H7 (cell line): ENCODE measurements around the gene CDT1. TPM values are rescaled to one million over a fixed set of nuclear protein-coding genes. Genes with fewer than 3 reads are reported as not detected.
A peak's percentile ranks its signal among the peaks of the same experiment; 100 is the strongest.

Source experiments
- DNase-seq: peaks from one replicate; pipeline ENCODE4 v3.0.0; 2012
- H3K27me3 ChIP-seq: 2 replicates; pipeline ENCODE4 v1.6.0; 2011; ENCODE audit warnings: mild to moderate bottlenecking, low read length; ENCODE audit not compliant: control insufficient read depth, insufficient read depth
- H3K36me3 ChIP-seq: replicated peaks from 2 replicates; pipeline ENCODE4 v1.5.1; 2011; ENCODE audit warnings: low read length; ENCODE audit not compliant: control insufficient read depth, insufficient read depth
- H3K4me3 ChIP-seq: 2 replicates; pipeline ENCODE4 v1.5.1; 2011; ENCODE audit warnings: low read depth, mild to moderate bottlenecking, control low read depth, low read length, moderate library complexity; ENCODE audit not compliant: insufficient read depth
- total RNA-seq: library from RNA; depleted of rRNA; stranded (reverse); fragments of >200 nt; shearing (Covaris generic); gene quantifications from 2 replicates; pipeline ENCODE4 v1.2.3, GENCODE V29; 2014; rRNA removed

CDT1 gene
- total RNA-seq, 1 experiment from 2014 or later, result 120 TPM

DNA sequence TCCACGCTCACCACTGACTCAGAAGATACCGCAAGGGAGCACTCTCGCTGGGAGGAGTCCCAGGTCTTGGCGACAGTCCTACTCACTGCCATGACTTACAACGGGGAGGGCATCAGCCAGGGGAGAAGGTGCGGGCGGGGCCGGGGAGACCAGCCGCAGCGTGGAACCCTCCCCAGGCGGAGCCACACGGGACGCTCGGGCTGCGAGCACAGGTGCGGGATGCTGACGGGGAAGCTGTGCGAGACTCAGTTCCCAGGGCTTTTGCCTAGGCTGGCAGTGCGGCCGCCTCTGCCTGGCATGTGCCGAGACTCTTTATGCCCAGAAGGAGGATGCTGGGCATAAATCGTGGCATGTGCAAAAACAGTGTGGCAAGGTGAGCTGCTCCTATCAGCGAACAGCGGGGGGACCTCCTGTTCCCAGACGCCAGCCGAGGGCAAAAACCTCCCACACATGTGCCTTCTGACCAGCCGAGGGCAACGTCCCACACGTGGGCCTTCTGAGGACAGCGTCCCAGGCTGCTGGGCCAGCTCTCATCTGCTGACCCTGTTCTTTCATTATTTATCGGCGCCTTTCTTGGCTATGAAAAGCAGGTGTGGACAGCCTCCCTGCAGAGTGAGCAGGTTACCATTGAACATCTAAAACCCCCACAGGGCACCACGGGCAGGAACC is 47.1 kb downstream of the CDT1 start:
- no peaks in the 10 kb centered on the region for H3K27me3 ChIP-seq
- no peak overlapping the region for H3K4me3 ChIP-seq
- H3K36me3 ChIP-seq, result no peaks in the 10 kb centered on the region
- DNase-seq, result no peak

DNA sequence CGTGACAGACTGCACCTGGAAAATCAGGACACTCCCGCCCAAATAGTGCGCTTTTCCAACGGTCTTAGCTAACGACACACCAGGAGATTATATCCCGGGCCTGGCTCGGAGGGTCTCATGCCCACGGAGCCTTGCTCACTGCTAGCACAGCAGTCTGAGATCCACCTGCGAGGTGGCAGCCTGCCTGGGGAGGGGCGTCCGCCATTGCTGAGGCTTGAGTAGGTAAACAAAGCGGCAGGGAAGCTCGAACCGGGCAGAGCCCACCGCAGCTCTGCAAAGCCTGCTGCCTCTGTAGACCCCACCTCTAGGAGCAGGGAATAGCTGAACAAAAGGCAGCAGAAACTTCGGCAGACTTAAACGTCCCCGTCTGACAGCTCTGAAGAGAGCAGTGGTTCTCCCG is 48.0 kb downstream of the CDT1 start:
- H3K36me3 ChIP-seq, result no peaks in the 10 kb centered on the region
- no peak for DNase-seq

DNA sequence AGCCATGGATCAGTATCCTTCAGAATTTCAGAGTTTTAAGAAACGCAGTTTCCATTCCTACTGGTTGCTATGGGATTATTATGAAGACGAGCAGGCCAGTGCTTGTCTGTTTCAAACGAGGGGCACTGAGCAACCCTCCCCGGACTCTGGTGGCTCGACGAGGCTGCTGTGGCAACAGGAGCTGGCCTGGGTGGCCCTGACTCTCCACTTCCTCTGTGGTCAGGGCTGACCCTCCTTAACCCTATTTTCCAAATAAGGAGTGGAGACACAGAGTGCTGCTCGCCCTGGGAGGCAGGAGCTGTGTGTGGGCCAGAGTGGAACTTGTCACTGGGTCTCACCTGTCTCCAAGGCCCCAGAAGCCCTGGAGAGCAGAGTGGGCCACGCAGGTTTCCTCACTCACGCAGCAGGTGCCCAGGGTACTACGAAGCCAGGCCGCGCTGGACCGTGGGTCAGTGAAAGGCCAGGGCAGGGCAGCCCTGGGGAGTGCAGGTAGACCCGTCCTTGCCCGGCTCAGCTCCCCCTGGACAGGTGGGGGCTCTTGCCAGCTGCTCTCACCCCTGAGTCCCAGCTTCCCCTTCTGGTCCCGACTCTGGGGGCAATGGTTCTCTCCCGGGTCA is 49.8 kb downstream of the CDT1 start:
- Histone ChIP-seq H3K4me3 (no peak overlapping the region), H3K36me3 (no peaks in the 10 kb centered on the region), H3K27me3 (no peaks in the 10 kb centered on the region)
- no peak for DNase-seq

More for the DNA sequence above, 48.0 kb downstream of the CDT1 start:
- no peak overlapping the region for H3K4me3 ChIP-seq
- no peaks in the 10 kb centered on the region for H3K27me3 ChIP-seq

GRCh38 chr16:88854306-88855111 is 50.9 kb downstream of the CDT1 start:
- Histone ChIP-seq H3K36me3 (peaks cover 5% of the 10 kb centered on the region; the same call in 1 of the 2 replicates), H3K27me3 (no peaks in the 10 kb centered on the region), H3K4me3 (no peak overlapping the region)
- peak; percentile 84 for DNase-seq

- Histone ChIP-seq H3K27me3 (no peaks in the 10 kb centered on the region), H3K4me3 (no peak overlapping the region), H3K36me3 (peaks cover 9% of the 10 kb centered on the region; the same call in 1 of the 2 replicates)
- no peak for DNase-seq
These were observed 51.6 kb downstream of the CDT1 start for GRCh38 chr16:88855176-88855575.

DNA sequence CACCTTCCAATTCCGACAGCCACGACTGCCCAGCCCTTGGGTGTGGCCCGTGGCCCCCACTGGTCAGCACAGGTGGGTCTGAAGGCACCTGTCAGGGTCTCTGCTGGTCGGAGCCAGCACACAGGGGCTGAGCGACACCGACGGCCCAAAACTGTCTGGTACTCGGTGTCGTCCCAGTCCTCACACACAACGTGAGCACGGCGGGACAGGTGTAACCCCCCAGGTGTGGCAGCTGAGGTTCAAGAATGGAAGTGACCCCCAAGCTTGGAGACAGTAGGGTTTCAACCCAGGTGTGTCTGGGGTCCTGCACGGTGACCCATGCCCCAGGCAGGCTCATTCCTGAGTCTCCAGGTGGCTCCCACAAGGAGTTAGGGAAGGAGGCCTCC is 52.1 kb downstream of the CDT1 start:
- peaks cover 11% of the 10 kb centered on the region; the same call in 1 of the 2 replicates for H3K36me3 ChIP-seq
- no peaks in the 10 kb centered on the region for H3K27me3 ChIP-seq
- peak overlapping the region; percentile 57 for H3K4me3 ChIP-seq
- no peak for DNase-seq

GRCh38 chr16:88856122-88856827 is 52.7 kb downstream of the CDT1 start:
- Histone ChIP-seq H3K36me3 (peaks cover 11% of the 10 kb centered on the region; the same call in 1 of the 2 replicates), H3K27me3 (no peaks in the 10 kb centered on the region), H3K4me3 (peak overlapping the region; percentile 57)
- peak; percentile 92 for DNase-seq

- no peaks in the 10 kb centered on the region for H3K27me3 ChIP-seq
- DNase-seq, result peak; percentile 100
- H3K4me3 ChIP-seq, result peak within 1 kb of the TSS; percentile 88
- peaks cover 12% of the 10 kb centered on the region for H3K36me3 ChIP-seq
These were observed 53.5 kb downstream of the CDT1 start, which contains the start of the genes GALNS and TRAPPC2L for GRCh38 chr16:88856828-88857727. GALNS (minus strand) TSS chr16:88856947; CDS start chr16:88856877, 70 bp downstream. TRAPPC2L (plus strand) TSS chr16:88857127; CDS start chr16:88857151, 24 bp downstream.

DNA sequence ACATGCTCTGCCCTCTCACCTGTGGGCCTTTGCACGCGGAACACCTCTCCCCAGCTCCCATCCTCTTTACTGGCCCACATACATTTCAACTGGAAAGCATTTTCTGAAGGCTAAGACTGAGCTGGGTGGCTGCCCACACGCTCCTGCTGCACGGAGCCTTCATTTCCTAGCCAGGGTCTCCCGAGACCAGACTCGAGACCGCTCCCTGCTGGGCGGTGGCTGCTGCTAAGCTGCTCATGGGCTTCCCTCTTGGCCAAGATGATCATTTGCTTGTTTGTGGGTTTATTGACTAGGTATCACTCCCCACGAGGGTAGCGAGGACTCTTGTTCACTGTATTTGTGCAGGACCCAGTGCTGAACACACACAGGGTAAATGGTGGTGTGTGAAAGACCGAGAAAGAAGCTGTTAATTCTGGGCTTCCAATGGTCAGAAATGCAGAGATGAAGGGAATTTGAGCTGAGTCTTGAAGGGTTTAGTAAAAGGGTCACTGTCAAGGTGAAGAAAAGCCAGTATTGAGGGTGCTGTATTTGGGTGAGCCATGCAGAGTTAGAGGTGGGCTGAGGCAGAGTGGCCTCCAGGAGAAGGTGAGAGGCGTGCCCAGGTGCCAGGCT is 54.2 kb downstream of the CDT1 start:
- Histone ChIP-seq H3K4me3 (peak overlapping the region; percentile 88), H3K27me3 (no peaks in the 10 kb centered on the region), H3K36me3 (peaks cover 12% of the 10 kb centered on the region)
- DNase-seq, result peak; percentile 93

Other genes starting within 250 kb of the CDT1 start
- 19.5 and 20.0 TPM in 2 replicates for gene ZC3H18, start 233.4 kb upstream of the CDT1 start, total RNA-seq
- gene IL17C, start 165.2 kb upstream of the CDT1 start, total RNA-seq, result 0.14 and 0.30 TPM in 2 replicates
- 199 and 215 TPM in 2 replicates for gene CYBA, start 152.7 kb upstream of the CDT1 start, total RNA-seq
- 98.8 and 100 TPM in 2 replicates for gene MVD, start 140.7 kb upstream of the CDT1 start, total RNA-seq
- 2.0 and 2.9 TPM in 2 replicates for gene SNAI3, start 117.3 kb upstream of the CDT1 start, total RNA-seq
- gene RNF166, start 97.4 kb upstream of the CDT1 start, total RNA-seq, result 44.6 and 45.3 TPM in 2 replicates
- gene CTU2, start 97.3 kb upstream of the CDT1 start, total RNA-seq, result 33.1 and 38.4 TPM in 2 replicates
- 60.0 and 86.8 TPM in 2 replicates for gene PIEZO1, start 18.6 kb upstream of the CDT1 start, total RNA-seq
- 526 and 633 TPM in 2 replicates for gene APRT, start 8.1 kb downstream of the CDT1 start, total RNA-seq
- 6.7 and 17.1 TPM in 2 replicates for gene GALNS, start 53.2 kb downstream of the CDT1 start, total RNA-seq
- gene TRAPPC2L, start 53.3 kb downstream of the CDT1 start, total RNA-seq, result 56.2 and 56.6 TPM in 2 replicates
- gene PABPN1L, start 62.9 kb downstream of the CDT1 start, total RNA-seq, result not detected in 2 replicates
- gene CBFA2T3, start 173.4 kb downstream of the CDT1 start, total RNA-seq, result 0.35 TPM in 1 of 2 replicates, not detected in the other